ENCODE data around the gene STAC3. TPM values are rescaled to one million over a fixed set of nuclear protein-coding genes. Genes with fewer than 3 reads are reported as not detected.

Gene STAC3
- total and polyA plus RNA-seq, 2 of the 13 experiments (the other 11 are each of a cell fraction or from before 2014, with no cell fraction given): 0.18 to 0.22 TPM

- TF ChIP-seq, protein P1, sequence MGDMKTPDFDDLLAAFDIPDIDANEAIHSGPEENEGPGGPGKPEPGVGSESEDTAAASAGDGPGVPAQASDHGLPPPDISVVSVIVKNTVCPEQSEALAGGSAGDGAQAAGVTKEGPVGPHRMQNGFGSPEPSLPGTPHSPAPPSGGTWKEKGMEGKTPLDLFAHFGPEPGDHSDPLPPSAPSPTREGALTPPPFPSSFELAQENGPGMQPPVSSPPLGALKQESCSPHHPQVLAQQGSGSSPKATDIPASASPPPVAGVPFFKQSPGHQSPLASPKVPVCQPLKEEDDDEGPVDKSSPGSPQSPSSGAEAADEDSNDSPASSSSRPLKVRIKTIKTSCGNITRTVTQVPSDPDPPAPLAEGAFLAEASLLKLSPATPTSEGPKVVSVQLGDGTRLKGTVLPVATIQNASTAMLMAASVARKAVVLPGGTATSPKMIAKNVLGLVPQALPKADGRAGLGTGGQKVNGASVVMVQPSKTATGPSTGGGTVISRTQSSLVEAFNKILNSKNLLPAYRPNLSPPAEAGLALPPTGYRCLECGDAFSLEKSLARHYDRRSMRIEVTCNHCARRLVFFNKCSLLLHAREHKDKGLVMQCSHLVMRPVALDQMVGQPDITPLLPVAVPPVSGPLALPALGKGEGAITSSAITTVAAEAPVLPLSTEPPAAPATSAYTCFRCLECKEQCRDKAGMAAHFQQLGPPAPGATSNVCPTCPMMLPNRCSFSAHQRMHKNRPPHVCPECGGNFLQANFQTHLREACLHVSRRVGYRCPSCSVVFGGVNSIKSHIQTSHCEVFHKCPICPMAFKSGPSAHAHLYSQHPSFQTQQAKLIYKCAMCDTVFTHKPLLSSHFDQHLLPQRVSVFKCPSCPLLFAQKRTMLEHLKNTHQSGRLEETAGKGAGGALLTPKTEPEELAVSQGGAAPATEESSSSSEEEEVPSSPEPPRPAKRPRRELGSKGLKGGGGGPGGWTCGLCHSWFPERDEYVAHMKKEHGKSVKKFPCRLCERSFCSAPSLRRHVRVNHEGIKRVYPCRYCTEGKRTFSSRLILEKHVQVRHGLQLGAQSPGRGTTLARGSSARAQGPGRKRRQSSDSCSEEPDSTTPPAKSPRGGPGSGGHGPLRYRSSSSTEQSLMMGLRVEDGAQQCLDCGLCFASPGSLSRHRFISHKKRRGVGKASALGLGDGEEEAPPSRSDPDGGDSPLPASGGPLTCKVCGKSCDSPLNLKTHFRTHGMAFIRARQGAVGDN (CRISPR knock-in tag; IDR thresholded peaks at IDR 0.05): peak; percentile 83
- TF ChIP-seq ZNF569 (CRISPR knock-in tag; IDR thresholded peaks at IDR 0.05; ENCODE audit: borderline replicate concordance) (no peak), RBM22 (optimal IDR thresholded peaks at IDR 0.05; ENCODE audit: low read length) (peak; percentile 93), NR2C2 (CRISPR knock-in tag; IDR thresholded peaks at IDR 0.05; ENCODE audit: borderline replicate concordance) (0 out of 2 replicates have a peak, but pooled peaks have one; percentile 22), KDM2A (CRISPR knock-in tag; IDR thresholded peaks at IDR 0.05; ENCODE audit: borderline replicate concordance, low read depth) (peak; percentile 65; the same call in 1 of the 2 replicates), AGO2 (optimal IDR thresholded peaks at IDR 0.05; ENCODE audit: low read depth, low read length) (peak; percentile 98), PATZ1 (CRISPR knock-in tag; IDR thresholded peaks at IDR 0.05) (peak; percentile 48; the same call in 1 of the 2 replicates), ZNF263 (CRISPR knock-in tag; IDR thresholded peaks at IDR 0.05) (peak; percentile 19; the same call in 1 of the 2 replicates), THRA (CRISPR knock-in tag; IDR thresholded peaks at IDR 0.05; ENCODE audit: borderline replicate concordance) (peak; percentile 22; the same call in 1 of the 2 replicates), FOXJ3 (CRISPR knock-in tag; IDR thresholded peaks at IDR 0.05; ENCODE audit: borderline replicate concordance) (no peak), ZNF788 (CRISPR knock-in tag; IDR thresholded peaks at IDR 0.05; ENCODE audit: borderline replicate concordance) (no peak; the same call in 1 of the 2 replicates), ZNF225 (CRISPR knock-in tag; IDR thresholded peaks at IDR 0.05) (0 out of 2 replicates have a peak, but pooled peaks have one; percentile 79)
- TF ChIP-seq, protein P2, sequence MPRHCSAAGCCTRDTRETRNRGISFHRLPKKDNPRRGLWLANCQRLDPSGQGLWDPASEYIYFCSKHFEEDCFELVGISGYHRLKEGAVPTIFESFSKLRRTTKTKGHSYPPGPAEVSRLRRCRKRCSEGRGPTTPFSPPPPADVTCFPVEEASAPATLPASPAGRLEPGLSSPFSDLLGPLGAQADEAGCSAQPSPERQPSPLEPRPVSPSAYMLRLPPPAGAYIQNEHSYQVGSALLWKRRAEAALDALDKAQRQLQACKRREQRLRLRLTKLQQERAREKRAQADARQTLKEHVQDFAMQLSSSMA (CRISPR knock-in tag; IDR thresholded peaks at IDR 0.05): no peak
- TF ChIP-seq, protein P3, sequence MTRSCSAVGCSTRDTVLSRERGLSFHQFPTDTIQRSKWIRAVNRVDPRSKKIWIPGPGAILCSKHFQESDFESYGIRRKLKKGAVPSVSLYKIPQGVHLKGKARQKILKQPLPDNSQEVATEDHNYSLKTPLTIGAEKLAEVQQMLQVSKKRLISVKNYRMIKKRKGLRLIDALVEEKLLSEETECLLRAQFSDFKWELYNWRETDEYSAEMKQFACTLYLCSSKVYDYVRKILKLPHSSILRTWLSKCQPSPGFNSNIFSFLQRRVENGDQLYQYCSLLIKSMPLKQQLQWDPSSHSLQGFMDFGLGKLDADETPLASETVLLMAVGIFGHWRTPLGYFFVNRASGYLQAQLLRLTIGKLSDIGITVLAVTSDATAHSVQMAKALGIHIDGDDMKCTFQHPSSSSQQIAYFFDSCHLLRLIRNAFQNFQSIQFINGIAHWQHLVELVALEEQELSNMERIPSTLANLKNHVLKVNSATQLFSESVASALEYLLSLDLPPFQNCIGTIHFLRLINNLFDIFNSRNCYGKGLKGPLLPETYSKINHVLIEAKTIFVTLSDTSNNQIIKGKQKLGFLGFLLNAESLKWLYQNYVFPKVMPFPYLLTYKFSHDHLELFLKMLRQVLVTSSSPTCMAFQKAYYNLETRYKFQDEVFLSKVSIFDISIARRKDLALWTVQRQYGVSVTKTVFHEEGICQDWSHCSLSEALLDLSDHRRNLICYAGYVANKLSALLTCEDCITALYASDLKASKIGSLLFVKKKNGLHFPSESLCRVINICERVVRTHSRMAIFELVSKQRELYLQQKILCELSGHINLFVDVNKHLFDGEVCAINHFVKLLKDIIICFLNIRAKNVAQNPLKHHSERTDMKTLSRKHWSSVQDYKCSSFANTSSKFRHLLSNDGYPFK (CRISPR knock-in tag; IDR thresholded peaks at IDR 0.05; ENCODE audit: borderline replicate concordance): peak; percentile 31; the same call in 1 of the 2 replicates
- TF ChIP-seq, protein P4, sequence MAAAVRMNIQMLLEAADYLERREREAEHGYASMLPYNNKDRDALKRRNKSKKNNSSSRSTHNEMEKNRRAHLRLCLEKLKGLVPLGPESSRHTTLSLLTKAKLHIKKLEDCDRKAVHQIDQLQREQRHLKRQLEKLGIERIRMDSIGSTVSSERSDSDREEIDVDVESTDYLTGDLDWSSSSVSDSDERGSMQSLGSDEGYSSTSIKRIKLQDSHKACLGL (CRISPR knock-in tag; IDR thresholded peaks at IDR 0.05): 0 out of 2 replicates have a peak, but pooled peaks have one; percentile 35
Measured at GRCh38 chr12:57235017-57235727, 15.8 kb downstream of the STAC3 start (continued).
